ENCODE data around the gene ACD.

ACD gene

GRCh38 chr16:67661101-67661761, 1.2 kb upstream of the ACD start:
- DNase-seq = peak; percentile 17

GRCh38 chr16:67660564-67661028, 536 bp upstream of the ACD start, which contains the start of gene PARD6A:
Gene PARD6A (plus strand): TSS chr16:67660960. CDS start chr16:67661039, 79 bp downstream.
- DNase-seq = peak; percentile 98

DNA sequence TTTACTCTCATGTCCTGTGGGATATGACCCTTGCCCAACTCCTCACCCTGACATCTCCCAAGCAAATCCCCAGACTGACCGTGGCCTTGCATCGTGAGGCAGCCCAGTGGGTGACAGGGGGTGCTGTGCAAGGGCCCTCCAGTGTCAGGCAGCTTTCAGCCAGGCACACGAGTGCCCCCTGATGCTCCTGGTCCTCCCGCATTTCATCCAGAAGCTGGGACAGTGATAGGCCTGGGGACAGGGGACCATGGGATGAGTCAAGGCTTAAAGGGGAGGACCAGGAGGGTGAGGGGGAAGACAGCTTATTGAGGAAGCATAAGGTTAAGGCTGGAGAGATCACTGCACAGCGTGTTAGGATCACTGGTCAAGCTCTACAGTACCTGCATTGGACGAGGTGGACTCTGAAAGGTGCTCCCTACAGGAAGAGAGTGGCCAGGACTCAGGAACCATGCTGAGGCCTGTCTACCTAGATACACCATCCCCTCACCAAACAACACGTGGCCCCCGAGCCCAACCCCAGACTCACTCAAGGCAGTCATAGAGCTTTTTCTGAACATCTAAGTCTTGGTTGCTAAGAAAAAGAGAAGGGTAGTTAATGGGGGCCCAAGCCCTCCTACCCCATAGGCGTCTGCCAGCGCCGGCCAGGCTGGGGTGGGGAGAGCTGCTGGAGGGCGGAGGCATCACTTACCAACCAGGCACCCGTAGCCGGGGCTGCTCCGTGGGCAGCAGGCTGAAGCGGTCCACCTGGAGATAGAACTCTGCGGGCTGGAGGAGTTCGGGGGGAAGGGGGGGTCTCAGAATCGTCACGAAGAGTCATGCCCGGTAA, 998 bp downstream of the ACD start:
- no peak for DNase-seq

- DNase-seq = no peak
These were observed 2.1 kb downstream of the ACD start for GRCh38 chr16:67657751-67658518.

- DNase-seq = no peak
These were observed 2.9 kb downstream of the ACD start for GRCh38 chr16:67657017-67657608.

GRCh38 chr16:67656344-67657016, 3.6 kb downstream of the ACD start:
- DNase-seq = no peak

GRCh38 chr16:67655363-67655762, 4.7 kb downstream of the ACD start:
- DNase-seq = no peak

- DNase-seq = no peak
These were observed 5.6 kb downstream of the ACD start for GRCh38 chr16:67654403-67654911.

DNA sequence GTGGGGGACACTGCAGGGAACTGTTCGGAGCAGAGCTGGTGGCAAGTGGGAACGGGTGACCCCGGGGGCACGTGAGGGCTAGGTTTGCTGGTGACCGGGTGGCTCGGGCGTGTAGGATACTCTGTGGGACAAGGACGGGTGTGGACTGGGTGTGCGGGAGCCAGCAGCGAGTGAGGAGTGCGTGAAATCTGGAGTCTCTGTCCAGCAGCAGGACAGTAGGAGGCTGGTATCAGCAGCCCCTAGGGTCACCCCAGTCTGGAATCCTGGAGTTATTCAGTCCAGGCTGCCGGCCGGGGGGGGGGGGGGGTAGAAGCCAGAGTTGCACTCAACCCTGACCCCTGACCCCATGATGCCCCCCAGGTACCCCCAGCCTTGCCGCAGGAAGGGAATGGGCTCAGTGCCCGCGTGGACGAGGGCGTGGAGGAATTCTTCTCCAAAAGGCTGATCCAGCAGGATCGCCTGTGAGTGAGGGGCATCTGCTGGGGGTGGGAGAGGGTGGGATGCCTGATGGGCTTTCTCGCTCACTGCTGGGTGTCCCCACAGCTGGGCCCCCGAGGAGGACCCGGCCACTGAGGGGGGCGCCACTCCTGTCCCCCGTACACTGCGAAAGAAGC, 6.2 kb downstream of the ACD start:
- no peak for DNase-seq

DNA sequence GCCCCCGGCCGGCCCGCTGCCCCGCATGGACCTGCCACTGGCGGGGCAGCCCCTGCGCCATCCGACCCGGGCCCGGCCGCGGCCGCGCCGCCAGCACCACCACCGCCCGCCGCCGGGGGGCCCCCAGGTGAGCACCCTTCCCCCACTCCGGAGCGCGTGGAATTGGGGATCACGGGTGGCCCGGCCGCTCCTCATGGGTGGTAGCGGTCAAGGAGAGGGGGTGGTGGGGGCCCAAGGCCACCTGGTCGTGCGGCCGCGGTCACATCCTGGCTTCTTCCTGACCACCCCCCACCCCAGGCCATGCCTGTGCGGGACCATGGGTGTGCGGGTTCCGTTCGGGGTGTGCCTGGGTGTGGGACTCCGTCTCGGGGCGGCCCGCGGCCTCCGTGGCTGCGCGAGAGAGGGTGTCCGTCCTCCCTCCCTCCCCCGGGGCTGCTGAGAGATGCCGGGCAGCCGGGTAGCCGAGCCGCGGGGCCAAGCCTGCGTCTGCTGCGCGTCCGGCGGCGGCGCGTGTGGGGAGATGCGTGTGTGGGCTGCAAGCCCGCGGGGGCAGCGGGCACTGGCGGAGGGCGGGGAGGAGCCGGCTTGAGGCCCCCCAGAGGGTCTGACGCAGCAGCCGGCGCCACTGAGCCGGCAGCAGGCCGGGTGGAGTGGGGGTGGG, 6.8 kb downstream of the ACD start:
- DNase-seq = no peak

DNA sequence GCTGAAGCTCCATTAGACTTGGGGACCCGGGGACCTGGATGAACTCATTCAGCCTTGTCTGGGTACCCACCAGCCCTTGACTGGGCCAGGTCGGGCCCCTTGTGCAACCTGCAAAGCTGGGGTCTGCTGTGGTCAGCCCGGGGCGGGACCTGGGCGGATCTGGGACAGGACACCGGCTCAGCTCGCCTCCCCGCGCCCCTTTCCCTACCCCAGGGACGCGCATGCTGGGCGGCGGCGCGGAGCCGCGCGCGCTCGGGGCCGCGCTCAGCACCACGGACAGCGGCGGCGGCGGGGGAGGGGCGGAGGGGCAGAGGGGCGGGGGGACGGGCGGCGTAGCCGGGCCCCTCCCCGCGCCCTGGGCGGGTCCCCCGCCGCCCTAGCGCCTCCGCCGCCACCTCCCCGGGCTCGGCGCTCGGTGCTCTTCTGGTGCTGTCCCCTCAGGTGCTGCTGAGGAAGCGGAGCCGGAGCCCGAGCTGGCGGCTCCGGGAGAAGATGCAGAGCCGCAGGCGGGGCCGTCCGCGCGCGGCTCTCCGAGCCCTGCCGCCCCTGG, 7.4 kb downstream of the ACD start:
- DNase-seq = peak; percentile 12

DNA sequence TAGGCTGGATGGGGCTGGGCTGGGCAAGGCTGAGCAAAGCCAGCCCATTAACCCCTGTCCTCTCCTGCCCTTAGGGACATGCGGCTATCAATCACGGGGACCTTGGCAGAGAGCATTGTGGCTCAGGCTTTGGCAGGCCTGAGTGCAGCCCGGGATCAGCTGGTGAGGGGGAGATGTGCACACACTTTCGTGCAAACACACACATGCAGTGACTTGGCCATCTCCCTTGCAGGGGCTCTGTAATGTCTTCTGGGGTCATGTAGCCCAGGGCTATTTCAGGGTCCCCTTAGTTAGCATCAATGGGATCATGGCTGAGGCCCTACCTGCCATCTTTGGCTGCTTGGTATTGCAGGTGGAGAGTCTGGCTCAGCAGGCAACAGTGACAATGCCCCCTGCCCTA, 8.2 kb downstream of the ACD start:
- no peak for DNase-seq

GRCh38 chr16:67651039-67651438, 9.0 kb downstream of the ACD start:
- no peak for DNase-seq

- DNase-seq = no peak
These were observed 10.0 kb downstream of the ACD start for GRCh38 chr16:67650023-67650422.

- DNase-seq = no peak
These were observed 10.5 kb downstream of the ACD start for GRCh38 chr16:67649494-67649931.

- no peak for DNase-seq
These were observed 11.2 kb downstream of the ACD start for GRCh38 chr16:67648764-67649407.

GRCh38 chr16:67648088-67648763, 11.8 kb downstream of the ACD start:
- no peak for DNase-seq

GRCh38 chr16:67647681-67648080, 12.4 kb downstream of the ACD start:
- no peak for DNase-seq

GRCh38 chr16:67647111-67647651, 12.9 kb downstream of the ACD start:
- DNase-seq = no peak

Measured in NCI-H226 (cell line).